Endothelial cell (in vitro differentiated cells): Measurements from ENCODE around the gene ERMN. TPM values are rescaled to one million over a fixed set of nuclear protein-coding genes. Genes with fewer than 3 reads are reported as not detected.

Experiments
- DNase-seq: peaks from one replicate; pipeline ENCODE4 v3.0.0; 2021; ENCODE audit warnings: low spot score
- H3K27ac Mint-ChIP-seq: one replicate; pipeline ENCODE4 v1.8.0; 2021; ENCODE audit warnings: mixed read lengths, inconsistent platforms; ENCODE audit not compliant: unreplicated experiment
- H3K27me3 Mint-ChIP-seq: one replicate; pipeline ENCODE4 v1.8.0; 2021; ENCODE audit warnings: mild to moderate bottlenecking, moderate library complexity, mixed read lengths, inconsistent platforms; ENCODE audit not compliant: unreplicated experiment
- H3K36me3 Mint-ChIP-seq: one replicate; pipeline ENCODE4 v1.8.0; 2021; ENCODE audit warnings: mild to moderate bottlenecking, low read depth, mixed read lengths, inconsistent platforms; ENCODE audit not compliant: unreplicated experiment
- H3K4me1 Mint-ChIP-seq: one replicate; pipeline ENCODE4 v1.8.0; 2021; ENCODE audit warnings: mild to moderate bottlenecking, mixed read lengths, inconsistent platforms; ENCODE audit not compliant: unreplicated experiment
- H3K4me3 Mint-ChIP-seq: one replicate; pipeline ENCODE4 v1.8.0; 2021; ENCODE audit warnings: mild to moderate bottlenecking, mixed read lengths, inconsistent platforms; ENCODE audit not compliant: unreplicated experiment
- H3K9me3 Mint-ChIP-seq: one replicate; pipeline ENCODE4 v1.8.0; 2021; ENCODE audit warnings: mixed read lengths, inconsistent platforms; ENCODE audit not compliant: unreplicated experiment
- CTCF ChIP-seq: fragments of 200-600 bp; sonication (generic); IDR thresholded peaks from one replicate; pipeline ENCODE4 v1.5.0; 2021; ENCODE audit warnings: antibody characterized with exemption; ENCODE audit not compliant: unreplicated experiment
- total RNA-seq: library from RNA; stranded (reverse); fragmentation: NEBNext Ultra II Directional; extraction: Animal tissue kit (Norgen Biotek cat#: 25700); gene quantifications from one replicate; pipeline ENCODE4 v1.2.1, GENCODE V29; 2021; ENCODE audit not compliant: unreplicated experiment

The ERMN gene
- total RNA-seq, 1 donor from 2014 or later = 0.36 TPM

DNA sequence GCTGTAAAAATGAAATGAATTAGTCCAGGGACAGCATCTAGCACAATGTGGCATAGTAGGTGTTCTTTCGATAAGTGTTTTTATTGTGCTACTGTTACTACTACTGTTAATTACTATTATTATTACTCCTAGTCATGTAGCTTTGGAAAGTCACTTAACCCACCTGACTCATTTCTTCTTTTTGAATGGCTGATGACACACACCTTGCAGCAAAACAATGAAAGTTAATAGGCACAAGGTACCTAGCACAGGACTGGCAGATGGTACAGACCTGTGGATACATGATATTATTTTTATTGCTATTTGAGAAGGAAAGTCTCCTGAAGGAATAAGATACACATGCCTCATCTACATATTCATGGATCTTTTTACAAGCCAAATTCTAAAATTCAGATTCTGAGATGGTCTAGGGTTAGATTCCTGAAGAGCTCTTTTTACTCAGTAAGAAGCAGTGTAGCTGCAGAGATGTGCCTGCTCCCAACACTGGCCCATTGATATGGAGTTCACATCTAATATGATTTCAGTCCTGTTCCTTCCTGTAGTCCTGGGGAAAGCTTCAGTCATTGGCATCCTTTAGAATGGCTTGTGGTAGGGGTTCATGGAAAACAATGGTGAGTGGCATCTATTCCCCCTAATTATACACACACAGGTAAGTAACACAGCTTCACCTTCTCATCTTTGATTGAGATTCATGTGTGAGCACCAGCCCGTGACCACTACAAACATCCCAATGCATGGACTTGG, 7.9 kb upstream of the ERMN start:
- H3K4me3 Mint-ChIP-seq = no peak overlapping the region
- H3K27me3 Mint-ChIP-seq = no peaks in the 10 kb centered on the region
- no peak for TF ChIP-seq CTCF
- no peaks in the 10 kb centered on the region for H3K36me3 Mint-ChIP-seq
- no peak for DNase-seq
- H3K9me3 Mint-ChIP-seq = no peaks in the 10 kb centered on the region
- no peaks in the 10 kb centered on the region for H3K4me1 Mint-ChIP-seq
- H3K27ac Mint-ChIP-seq = no peak overlapping the region

DNA sequence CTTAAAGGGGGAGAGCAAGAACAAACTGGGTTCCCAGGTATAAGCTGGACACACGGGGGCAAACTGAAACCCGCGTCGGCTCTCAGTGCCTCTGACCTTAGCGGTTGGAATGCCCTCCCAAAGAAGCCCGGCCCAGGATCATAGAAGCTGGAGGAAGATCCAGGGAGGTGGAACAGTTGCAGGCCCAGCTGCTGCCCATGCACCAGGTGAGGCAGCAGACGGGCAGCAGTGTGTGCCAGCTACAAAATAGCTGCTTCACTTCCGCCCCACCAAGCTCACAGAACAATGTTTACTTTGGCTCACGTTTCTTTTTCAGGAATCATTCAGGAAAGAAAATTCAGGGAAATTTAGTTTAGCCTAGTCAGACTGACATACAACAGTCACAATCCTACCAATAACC, 3.9 kb upstream of the ERMN start:
- peaks cover 5% of the 10 kb centered on the region for H3K4me1 Mint-ChIP-seq
- H3K27me3 Mint-ChIP-seq = no peaks in the 10 kb centered on the region
- H3K9me3 Mint-ChIP-seq = no peaks in the 10 kb centered on the region
- H3K27ac Mint-ChIP-seq = no peak overlapping the region
- no peak for TF ChIP-seq CTCF
- no peaks in the 10 kb centered on the region for H3K36me3 Mint-ChIP-seq
- no peak overlapping the region for H3K4me3 Mint-ChIP-seq
- no peak for DNase-seq

- Mint-ChIP-seq H3K9me3 (no peaks in the 10 kb centered on the region), H3K4me3 (no peak overlapping the region), H3K4me1 (peaks cover 5% of the 10 kb centered on the region), H3K27me3 (no peaks in the 10 kb centered on the region), H3K27ac (no peak overlapping the region), H3K36me3 (no peaks in the 10 kb centered on the region)
- peak; percentile 81 for TF ChIP-seq CTCF
- DNase-seq = peak; percentile 86
Measured at GRCh38 chr2:157327621-157328500, 2.2 kb upstream of the ERMN start.

- Mint-ChIP-seq H3K27me3 (no peaks in the 10 kb centered on the region), H3K4me1 (peaks cover 5% of the 10 kb centered on the region), H3K36me3 (no peaks in the 10 kb centered on the region), H3K9me3 (no peaks in the 10 kb centered on the region), H3K4me3 (no peak overlapping the region), H3K27ac (no peak overlapping the region)
- TF ChIP-seq CTCF = no peak
- DNase-seq = no peak
Measured at GRCh38 chr2:157327200-157327599, 1.6 kb upstream of the ERMN start.

GRCh38 chr2:157326698-157327097, 1.1 kb upstream of the ERMN start:
- no peaks in the 10 kb centered on the region for H3K9me3 Mint-ChIP-seq
- no peak for TF ChIP-seq CTCF

More at GRCh38 chr2:157326698-157327097, 1.1 kb upstream of the ERMN start:
- H3K27ac Mint-ChIP-seq = no peak overlapping the region
- H3K4me1 Mint-ChIP-seq = peaks cover 5% of the 10 kb centered on the region
- H3K27me3 Mint-ChIP-seq = no peaks in the 10 kb centered on the region
- no peak for DNase-seq
- no peak overlapping the region for H3K4me3 Mint-ChIP-seq
- H3K36me3 Mint-ChIP-seq = no peaks in the 10 kb centered on the region
